ENCODE results near the gene SLAMF8.
A peak's percentile ranks its signal among the peaks of the same experiment; 100 is the strongest.

DNA sequence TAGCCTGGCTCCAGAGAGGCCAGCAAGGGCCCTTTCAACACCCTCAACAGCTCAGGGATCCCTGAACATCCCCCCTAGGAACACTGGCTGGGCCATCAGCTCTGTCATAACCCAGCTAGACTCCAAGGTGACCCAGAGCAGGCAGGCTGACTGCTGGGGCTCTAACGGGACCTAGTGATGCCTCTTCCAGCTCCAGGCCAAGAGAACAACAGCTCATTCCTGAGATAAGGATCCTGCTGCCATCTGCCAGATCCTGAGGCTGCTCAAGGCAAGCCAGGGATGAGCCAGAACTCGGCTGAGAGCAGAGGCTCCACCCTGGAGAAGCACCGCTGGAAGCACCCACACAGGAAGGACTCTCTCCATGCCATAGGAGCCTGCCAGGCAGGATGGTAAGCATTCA is 33.8 kb downstream of the SLAMF8 start:
- TF ChIP-seq EP300 (IDR thresholded peaks at IDR 0.05), result no peak
- TF ChIP-seq, protein P1, sequence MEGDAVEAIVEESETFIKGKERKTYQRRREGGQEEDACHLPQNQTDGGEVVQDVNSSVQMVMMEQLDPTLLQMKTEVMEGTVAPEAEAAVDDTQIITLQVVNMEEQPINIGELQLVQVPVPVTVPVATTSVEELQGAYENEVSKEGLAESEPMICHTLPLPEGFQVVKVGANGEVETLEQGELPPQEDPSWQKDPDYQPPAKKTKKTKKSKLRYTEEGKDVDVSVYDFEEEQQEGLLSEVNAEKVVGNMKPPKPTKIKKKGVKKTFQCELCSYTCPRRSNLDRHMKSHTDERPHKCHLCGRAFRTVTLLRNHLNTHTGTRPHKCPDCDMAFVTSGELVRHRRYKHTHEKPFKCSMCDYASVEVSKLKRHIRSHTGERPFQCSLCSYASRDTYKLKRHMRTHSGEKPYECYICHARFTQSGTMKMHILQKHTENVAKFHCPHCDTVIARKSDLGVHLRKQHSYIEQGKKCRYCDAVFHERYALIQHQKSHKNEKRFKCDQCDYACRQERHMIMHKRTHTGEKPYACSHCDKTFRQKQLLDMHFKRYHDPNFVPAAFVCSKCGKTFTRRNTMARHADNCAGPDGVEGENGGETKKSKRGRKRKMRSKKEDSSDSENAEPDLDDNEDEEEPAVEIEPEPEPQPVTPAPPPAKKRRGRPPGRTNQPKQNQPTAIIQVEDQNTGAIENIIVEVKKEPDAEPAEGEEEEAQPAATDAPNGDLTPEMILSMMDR (IDR thresholded peaks at IDR 0.05), result no peak
- no peak for TF ChIP-seq POLR2A (IDR thresholded peaks at IDR 0.05)
- peak in 1 of 3 donors; percentile 16 for TF ChIP-seq POLR2AphosphoS5 (IDR thresholded peaks at IDR 0.05)

Data from suprapubic skin (tissue), 4 donors.